HTR-8/SVneo (cell line): ENCODE data around the gene RPP21.
"Not testable (repeated sequence)": the region's sequence is repeated elsewhere in the genome, so short reads cannot be mapped to it uniquely, and the experiment has no call there.

Experiments
- DNase-seq: peaks from one replicate; pipeline ENCODE4 v3.0.0; 2011; ENCODE audit warnings: low spot score, mixed read lengths; ENCODE audit not compliant: insufficient read length
- FAIRE-seq: peaks from 2 replicates; lab custom pipeline; 2011; peaks lifted over from hg19 to GRCh38; lab: Jason Lieb, UNC

RPP21 gene

DNA sequence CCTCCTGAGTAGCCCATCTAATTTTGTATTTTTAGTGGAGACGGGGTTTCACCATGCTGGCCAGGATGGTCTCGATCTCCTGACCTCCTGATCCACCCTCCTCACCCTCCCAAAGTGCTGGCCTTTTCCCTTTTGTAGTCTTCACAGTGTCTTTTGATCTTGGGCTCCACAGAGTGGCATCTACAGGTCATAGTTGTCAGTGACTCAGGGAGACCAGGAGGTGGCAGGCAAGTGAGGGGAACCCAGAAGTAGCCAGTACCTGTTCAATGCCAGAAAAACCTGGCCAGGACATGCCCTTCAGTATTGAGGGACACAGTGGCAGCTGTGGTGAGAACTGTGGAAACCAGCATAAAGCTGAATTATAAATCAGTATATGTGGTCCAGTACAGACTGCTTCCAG is 19.6 kb downstream of the RPP21 start:
- no peak for FAIRE-seq
- DNase-seq = no peak

GRCh38 chr6:30369280-30369679 is 24.3 kb downstream of the RPP21 start:
- FAIRE-seq, DNase-seq: not testable (repeated sequence)

- peak; percentile 36 for DNase-seq
- no peak for FAIRE-seq
These were observed 33.5 kb downstream of the RPP21 start for GRCh38 chr6:30378290-30378937.

- no peak for FAIRE-seq
- no peak for DNase-seq
These were observed 35.5 kb downstream of the RPP21 start for GRCh38 chr6:30380464-30380863.

GRCh38 chr6:30386166-30386565 is 41.2 kb downstream of the RPP21 start:
- no peak for DNase-seq
- no peak for FAIRE-seq

DNA sequence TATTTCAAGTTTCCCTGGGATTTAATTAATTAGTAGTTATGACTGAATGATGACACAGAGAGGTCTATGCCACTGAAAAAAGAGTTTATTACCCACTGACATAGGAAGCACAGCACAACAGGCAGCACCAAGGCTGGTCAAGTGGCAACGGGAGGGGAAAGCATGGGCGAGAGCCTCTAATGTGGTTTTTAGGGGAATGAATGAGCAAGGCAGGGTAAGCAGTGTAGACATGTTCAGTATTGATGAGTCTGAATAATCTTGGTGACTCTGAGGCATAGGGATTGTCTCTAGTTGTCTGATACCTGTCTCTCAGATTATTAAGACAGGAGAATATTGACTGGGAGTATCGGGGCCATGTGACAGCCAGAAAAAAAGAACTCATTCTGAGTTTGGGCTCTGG is 46.3 kb downstream of the RPP21 start:
- no peak for FAIRE-seq
- no peak for DNase-seq

DNA sequence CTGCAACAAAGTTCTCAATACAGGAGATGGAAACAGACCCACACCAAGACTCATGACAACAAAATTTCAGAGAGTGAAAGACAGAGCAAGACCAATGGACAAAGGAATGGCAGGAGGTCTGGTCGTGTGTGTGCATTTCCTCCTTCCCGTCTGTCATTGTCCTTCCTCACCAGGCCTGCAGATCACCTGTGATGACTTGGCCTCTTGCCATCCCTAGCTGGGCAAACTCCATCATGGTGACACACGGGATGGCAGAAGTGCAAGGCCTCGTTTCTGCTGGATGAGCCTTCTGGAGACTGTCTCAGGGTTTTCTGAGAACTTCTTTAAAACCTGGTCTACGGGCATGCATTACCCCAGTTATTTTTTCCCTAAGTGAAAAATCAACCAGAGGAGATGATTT is 49.2 kb downstream of the RPP21 start:
- no peak for FAIRE-seq
- DNase-seq = no peak
